DMS153 (cell line): ENCODE data around the gene STYXL2.

Experiments used
- DNase-seq: peaks from one replicate; lab custom pipeline; 2025; lab: John Stamatoyannopoulos, UW

The STYXL2 gene

GRCh38 chr1:167136806-167137205 is 42.9 kb downstream of the STYXL2 start:
- DNase-seq: no peak

DNA sequence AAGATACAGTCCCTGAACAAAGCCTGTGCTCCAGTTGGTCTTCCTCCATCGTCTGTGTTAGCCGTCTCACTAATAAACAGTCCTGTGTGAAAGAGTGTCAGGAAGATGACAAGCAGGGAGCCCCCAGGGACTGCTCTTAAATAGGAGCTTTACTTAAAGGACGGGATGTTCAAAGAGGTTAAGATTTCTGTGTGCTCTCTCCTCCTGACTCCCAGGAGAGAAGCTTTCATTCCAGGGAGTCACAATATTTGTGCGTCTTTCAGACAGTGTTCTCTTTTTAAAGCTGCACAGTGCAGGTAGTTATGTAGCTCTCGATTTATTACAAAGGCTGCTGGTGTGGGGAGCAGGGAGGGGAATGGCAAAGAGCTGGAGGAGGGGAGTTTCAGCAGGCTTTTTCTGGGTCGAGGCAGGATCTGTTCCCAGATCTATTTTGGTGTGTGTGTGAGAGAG is 43.5 kb downstream of the STYXL2 start:
- no peak for DNase-seq

GRCh38 chr1:167137793-167138510 is 44.1 kb downstream of the STYXL2 start:
- no peak for DNase-seq

DNA sequence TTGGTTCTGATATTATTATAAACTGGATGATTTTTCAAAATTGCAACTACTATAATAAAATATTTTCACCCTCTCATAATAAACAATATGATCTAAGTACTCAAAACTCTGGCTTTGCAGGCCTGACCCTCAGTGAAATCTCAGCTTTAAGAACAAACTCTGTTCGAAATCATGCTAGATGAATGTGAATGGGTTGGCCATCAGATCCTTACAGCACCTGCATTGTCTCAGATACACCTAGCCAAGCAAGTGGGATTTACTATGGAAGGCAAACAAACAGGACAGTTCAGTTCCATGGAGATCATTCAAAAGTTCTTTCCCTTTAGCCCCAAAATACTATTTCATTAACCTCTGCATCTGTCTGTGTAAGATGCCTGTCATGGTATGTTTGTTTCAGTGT is 44.8 kb downstream of the STYXL2 start:
- no peak for DNase-seq

DNA sequence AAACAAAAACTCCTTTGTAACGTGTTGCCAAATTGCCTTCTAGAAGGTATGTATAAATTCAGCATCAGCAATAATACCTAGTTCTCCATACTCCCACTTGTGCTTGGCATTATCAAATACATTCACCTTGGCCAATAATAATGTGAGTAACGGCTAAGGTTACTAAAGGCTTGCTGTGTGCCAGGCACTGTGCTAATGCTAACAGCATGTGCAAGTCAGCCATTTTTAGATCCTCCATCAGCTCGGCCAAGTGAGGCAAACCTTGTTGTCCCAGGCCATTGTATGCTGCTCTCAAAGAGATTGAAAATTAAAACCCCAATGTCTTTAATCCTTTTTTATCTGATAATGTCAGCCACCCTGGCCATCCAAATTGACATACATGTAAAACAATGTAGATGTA is 48.1 kb downstream of the STYXL2 start:
- no peak for DNase-seq
